GM10248 (cell line): ENCODE measurements around the gene XKR8.

ENCODE experiments used
- CTCF ChIA-PET: fragments of 300-600 bp; sonication (Branson Sonifier 250); formaldehyde crosslinking; extraction: SDS; loops from one replicate; lab custom pipeline; 2021; ENCODE audit warnings: antibody characterized with exemption; lab: Yijun Ruan, JAX
- POLR2A ChIA-PET: fragments of 350-650 bp; sonication (Branson Sonifier 250); formaldehyde crosslinking; extraction: SDS; loops from one replicate; lab custom pipeline; 2020; ENCODE audit warnings: antibody characterized with exemption; lab: Yijun Ruan, JAX
- DNase-seq: peaks from one replicate; pipeline ENCODE4 v3.0.0; 2012; ENCODE audit errors: extremely low spot score
- TF ChIP-seq, protein P1 (sequence below): IDR thresholded peaks from 2 replicates; pipeline ENCODE4 v1.5.1; 2012; ENCODE audit warnings: mild to moderate bottlenecking, low read depth; ENCODE audit errors: extremely low read depth, missing control alignments, control extremely low read depth

Gene XKR8

GRCh38 chr1:28010969-28011368, 51.2 kb downstream of the XKR8 start:
- ChIA-PET CTCF (interaction anchor here (1.0 kb wide), 1 partner anchor 9 kb away, joined by 3 read pairs; no protein-coding TSS in a partner anchor), POLR2A (no interaction called here)
- TF ChIP-seq, protein P1, sequence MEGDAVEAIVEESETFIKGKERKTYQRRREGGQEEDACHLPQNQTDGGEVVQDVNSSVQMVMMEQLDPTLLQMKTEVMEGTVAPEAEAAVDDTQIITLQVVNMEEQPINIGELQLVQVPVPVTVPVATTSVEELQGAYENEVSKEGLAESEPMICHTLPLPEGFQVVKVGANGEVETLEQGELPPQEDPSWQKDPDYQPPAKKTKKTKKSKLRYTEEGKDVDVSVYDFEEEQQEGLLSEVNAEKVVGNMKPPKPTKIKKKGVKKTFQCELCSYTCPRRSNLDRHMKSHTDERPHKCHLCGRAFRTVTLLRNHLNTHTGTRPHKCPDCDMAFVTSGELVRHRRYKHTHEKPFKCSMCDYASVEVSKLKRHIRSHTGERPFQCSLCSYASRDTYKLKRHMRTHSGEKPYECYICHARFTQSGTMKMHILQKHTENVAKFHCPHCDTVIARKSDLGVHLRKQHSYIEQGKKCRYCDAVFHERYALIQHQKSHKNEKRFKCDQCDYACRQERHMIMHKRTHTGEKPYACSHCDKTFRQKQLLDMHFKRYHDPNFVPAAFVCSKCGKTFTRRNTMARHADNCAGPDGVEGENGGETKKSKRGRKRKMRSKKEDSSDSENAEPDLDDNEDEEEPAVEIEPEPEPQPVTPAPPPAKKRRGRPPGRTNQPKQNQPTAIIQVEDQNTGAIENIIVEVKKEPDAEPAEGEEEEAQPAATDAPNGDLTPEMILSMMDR, result no peak
- DNase-seq, result no peak
